Lower leg skin (tissue), 3 donors: ENCODE data around the gene ZFP36L1.

Experiments used
- POLR2A ChIP-seq, 2 donors: fragments of 450-650 bp; IDR thresholded peaks; one replicate each; pipeline ENCODE4 v1.6.1; 2016 to 2017; ENCODE audit warnings: antibody characterized with exemption in 2 of 2, mild to moderate bottlenecking in 1 of 2, moderate library complexity in 1 of 2
- TF ChIP-seq, protein P1 (sequence below), 3 donors: fragments of 450-650 bp; IDR thresholded peaks; one replicate each; pipeline ENCODE4 v1.5.1; 2016; ENCODE audit warnings: antibody characterized with exemption in 3 of 3, mild to moderate bottlenecking in 3 of 3, moderate library complexity in 2 of 3

- TF ChIP-seq, protein P1, sequence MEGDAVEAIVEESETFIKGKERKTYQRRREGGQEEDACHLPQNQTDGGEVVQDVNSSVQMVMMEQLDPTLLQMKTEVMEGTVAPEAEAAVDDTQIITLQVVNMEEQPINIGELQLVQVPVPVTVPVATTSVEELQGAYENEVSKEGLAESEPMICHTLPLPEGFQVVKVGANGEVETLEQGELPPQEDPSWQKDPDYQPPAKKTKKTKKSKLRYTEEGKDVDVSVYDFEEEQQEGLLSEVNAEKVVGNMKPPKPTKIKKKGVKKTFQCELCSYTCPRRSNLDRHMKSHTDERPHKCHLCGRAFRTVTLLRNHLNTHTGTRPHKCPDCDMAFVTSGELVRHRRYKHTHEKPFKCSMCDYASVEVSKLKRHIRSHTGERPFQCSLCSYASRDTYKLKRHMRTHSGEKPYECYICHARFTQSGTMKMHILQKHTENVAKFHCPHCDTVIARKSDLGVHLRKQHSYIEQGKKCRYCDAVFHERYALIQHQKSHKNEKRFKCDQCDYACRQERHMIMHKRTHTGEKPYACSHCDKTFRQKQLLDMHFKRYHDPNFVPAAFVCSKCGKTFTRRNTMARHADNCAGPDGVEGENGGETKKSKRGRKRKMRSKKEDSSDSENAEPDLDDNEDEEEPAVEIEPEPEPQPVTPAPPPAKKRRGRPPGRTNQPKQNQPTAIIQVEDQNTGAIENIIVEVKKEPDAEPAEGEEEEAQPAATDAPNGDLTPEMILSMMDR (IDR thresholded peaks at IDR 0.05), result no peak
- TF ChIP-seq POLR2A (IDR thresholded peaks at IDR 0.05), result no peak
Observed at GRCh38 chr14:68790644-68791077, 2.2 kb downstream of the ZFP36L1 start.
